Fibroblast of lung (primary cell): ENCODE data around the gene PFKFB2. TPM values are rescaled to one million over a fixed set of nuclear protein-coding genes. Genes with fewer than 3 reads are reported as not detected.

Experiments
- DNase-seq, 2 donors: peaks; one replicate each; pipeline versions ENCODE4 v3.0.0 to v3.0.0-alpha.2; 2010; ENCODE audit warnings: low read depth in 2 of 2
- H2AFZ ChIP-seq: 2 replicates; pipeline ENCODE4 v1.5.1; 2012; ENCODE audit warnings: low read length, control low read depth, inconsistent platforms
- H3K27ac ChIP-seq: 2 replicates; pipeline ENCODE4 v1.5.1; 2011; ENCODE audit warnings: low read length, control low read depth; ENCODE audit not compliant: insufficient read depth
- H3K27me3 ChIP-seq: 2 replicates; pipeline ENCODE4 v1.5.1; 2011; ENCODE audit warnings: mild to moderate bottlenecking, low read length; ENCODE audit not compliant: control insufficient read depth, insufficient read depth
- H3K36me3 ChIP-seq: 2 replicates; pipeline ENCODE4 v1.5.1; 2011; ENCODE audit warnings: low read length; ENCODE audit not compliant: control insufficient read depth, insufficient read depth
- H3K4me1 ChIP-seq: 2 replicates; pipeline ENCODE4 v1.5.1; 2011; ENCODE audit warnings: low read length; ENCODE audit not compliant: control insufficient read depth, insufficient read depth; ENCODE audit errors: extremely low read depth
- H3K4me2 ChIP-seq: 2 replicates; pipeline ENCODE4 v1.5.1; 2011; ENCODE audit warnings: low read length, control low read depth; ENCODE audit not compliant: insufficient read depth; ENCODE audit errors: extremely low read depth
- H3K4me3 ChIP-seq, 4 experiments: fragments of 200-600 bp in 1 of 4; sonication (generic) in 1 of 4; replicated peaks in 1 of 4; 2 replicates each; pipeline ENCODE4 v1.5.1; 2011 to 2016; ENCODE audit warnings: low read length in 4 of 4, low read depth in 3 of 4, mild to moderate bottlenecking in 3 of 4, control low read depth in 2 of 4, inconsistent platforms in 1 of 4, mixed read lengths in 1 of 4; ENCODE audit not compliant: insufficient read depth in 1 of 4; ENCODE audit errors: control extremely low read depth in 1 of 4
- H3K79me2 ChIP-seq: 2 replicates; pipeline ENCODE4 v1.5.1; 2012; ENCODE audit warnings: mild to moderate bottlenecking, low read length, inconsistent platforms; ENCODE audit not compliant: control insufficient read depth, insufficient read depth
- H3K9ac ChIP-seq: 2 replicates; pipeline ENCODE4 v1.5.1; 2011; ENCODE audit warnings: mild to moderate bottlenecking, low read length, control low read depth; ENCODE audit not compliant: insufficient read depth
- H3K9me3 ChIP-seq: 2 replicates; pipeline ENCODE4 v1.5.1; 2012; ENCODE audit warnings: low read depth, low read length; ENCODE audit not compliant: control insufficient read depth, insufficient read depth
- H4K20me1 ChIP-seq: 2 replicates; pipeline ENCODE4 v1.5.1; 2011; ENCODE audit warnings: low read length; ENCODE audit not compliant: control insufficient read depth, insufficient read depth; ENCODE audit errors: extremely low read depth
- EZH2 ChIP-seq: IDR thresholded peaks from 2 replicates; pipeline ENCODE4 v1.5.1; 2012; ENCODE audit warnings: low read length, control low read depth, mild to moderate bottlenecking; ENCODE audit errors: missing control alignments
- polyA plus RNA-seq, 2 donors: library from polyadenylated mRNA; depleted of rRNA in 1 of 2; stranded (reverse) in 1 of 2; unstranded in 1 of 2; fragments of >200 nt; gene quantifications; 2 replicates each; pipeline ENCODE4 v1.2.1, GENCODE V29; 2011 to 2012; ENCODE audit warnings: missing spikeins in 1 of 2
- total RNA-seq: library from RNA; depleted of rRNA; stranded (reverse); fragments of >200 nt; gene quantifications from 2 replicates; pipeline ENCODE4 v1.2.1, GENCODE V29; 2014
- TF ChIP-seq, protein P1 (sequence below), 2 donors: IDR thresholded peaks in 1 of 2; conservative IDR thresholded peaks in 1 of 2; 1 replicate in 1 of 2; 2 replicates in 1 of 2; pipeline ENCODE4 v1.5.1; 2011 to 2012; ENCODE audit warnings: low read length in 2 of 2, control low read depth in 1 of 2, inconsistent platforms in 1 of 2, low read depth in 1 of 2, mild to moderate bottlenecking in 1 of 2

The PFKFB2 gene
- total and polyA plus RNA-seq, 2 donors (not counting 1 experiment from before 2014, with no cell fraction given), result 3.2 to 7.6 TPM

DNA sequence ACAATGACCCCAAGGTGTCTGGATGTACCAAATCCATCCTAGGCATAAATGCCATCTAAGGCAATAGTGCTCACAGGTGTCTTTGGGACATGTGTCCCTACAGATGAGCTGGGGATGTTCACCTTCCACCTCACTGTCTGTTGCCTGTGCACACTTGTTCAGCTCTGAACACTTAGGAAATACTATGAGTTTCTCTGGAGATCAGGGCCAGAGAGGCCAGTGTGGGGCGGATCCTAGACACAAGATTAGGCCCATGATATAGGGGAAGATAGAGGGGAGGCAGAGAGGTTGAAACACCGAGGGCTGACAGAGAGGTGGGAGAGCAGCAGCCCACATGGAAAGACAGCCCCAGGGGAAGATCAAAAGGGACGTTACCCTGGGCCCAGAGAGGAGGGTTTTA, 46.2 kb upstream of the PFKFB2 start:
- Histone ChIP-seq H3K9ac (no peak overlapping the region), H3K27ac (no peak overlapping the region), H3K36me3 (no peaks in the 10 kb centered on the region), H3K4me3 (no peak overlapping the region), H3K9me3 (no peaks in the 10 kb centered on the region), H3K79me2 (no peaks in the 10 kb centered on the region), H4K20me1 (no peaks in the 10 kb centered on the region), H2AFZ (no peak overlapping the region), H3K4me2 (peak overlapping the region; percentile 26), H3K27me3 (no peaks in the 10 kb centered on the region), H3K4me1 (no peaks in the 10 kb centered on the region)
- no peak for TF ChIP-seq EZH2
- TF ChIP-seq, protein P1, sequence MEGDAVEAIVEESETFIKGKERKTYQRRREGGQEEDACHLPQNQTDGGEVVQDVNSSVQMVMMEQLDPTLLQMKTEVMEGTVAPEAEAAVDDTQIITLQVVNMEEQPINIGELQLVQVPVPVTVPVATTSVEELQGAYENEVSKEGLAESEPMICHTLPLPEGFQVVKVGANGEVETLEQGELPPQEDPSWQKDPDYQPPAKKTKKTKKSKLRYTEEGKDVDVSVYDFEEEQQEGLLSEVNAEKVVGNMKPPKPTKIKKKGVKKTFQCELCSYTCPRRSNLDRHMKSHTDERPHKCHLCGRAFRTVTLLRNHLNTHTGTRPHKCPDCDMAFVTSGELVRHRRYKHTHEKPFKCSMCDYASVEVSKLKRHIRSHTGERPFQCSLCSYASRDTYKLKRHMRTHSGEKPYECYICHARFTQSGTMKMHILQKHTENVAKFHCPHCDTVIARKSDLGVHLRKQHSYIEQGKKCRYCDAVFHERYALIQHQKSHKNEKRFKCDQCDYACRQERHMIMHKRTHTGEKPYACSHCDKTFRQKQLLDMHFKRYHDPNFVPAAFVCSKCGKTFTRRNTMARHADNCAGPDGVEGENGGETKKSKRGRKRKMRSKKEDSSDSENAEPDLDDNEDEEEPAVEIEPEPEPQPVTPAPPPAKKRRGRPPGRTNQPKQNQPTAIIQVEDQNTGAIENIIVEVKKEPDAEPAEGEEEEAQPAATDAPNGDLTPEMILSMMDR (conservative IDR thresholded peaks at IDR 0.05 in 1 of 2, IDR thresholded peaks at IDR 0.05 in 1 of 2; ENCODE audit: low read depth in 1 of 2, low read length in 2 of 2), result no peak
- DNase-seq, result no peak

DNA sequence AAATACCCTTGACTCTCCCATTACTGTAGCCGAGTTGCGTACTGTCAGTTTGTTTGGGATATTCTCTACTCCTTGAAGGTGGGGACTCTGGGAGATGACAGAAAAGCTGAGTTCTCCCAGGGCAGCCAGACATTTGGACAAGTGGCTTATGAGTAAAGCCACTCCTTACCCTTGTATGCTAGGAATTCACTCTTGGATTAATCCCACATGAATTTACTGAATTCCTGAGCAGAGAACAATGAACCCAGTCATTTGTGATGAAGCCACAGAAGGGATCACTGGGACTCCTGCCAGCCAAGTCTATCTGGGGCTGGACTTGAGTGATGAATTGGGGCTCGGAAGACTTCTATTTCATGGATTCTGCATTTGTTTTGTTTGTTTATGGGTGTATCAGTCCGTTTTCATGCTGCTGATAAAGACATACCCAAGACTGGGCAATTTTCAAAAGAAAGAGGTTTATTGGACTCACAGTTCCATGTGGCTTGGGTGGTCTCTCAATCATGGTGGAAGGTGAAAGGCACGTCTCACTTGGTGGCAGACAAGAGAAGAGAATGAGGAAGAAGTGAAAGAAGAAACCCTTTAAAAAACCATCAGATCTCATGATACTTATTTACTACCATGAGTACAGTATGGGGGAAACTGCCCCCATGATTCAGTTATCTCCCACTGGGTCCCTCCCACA, 45.6 kb upstream of the PFKFB2 start:
- DNase-seq, result peak; percentile 36 to 99
- no peaks in the 10 kb centered on the region for H3K4me1 ChIP-seq
- H3K4me3 ChIP-seq, result no peak overlapping the region
- H3K36me3 ChIP-seq, result no peaks in the 10 kb centered on the region
- no peaks in the 10 kb centered on the region for H4K20me1 ChIP-seq
- H3K9ac ChIP-seq, result no peak overlapping the region
- TF ChIP-seq EZH2, result no peak
- TF ChIP-seq, protein P1 (conservative IDR thresholded peaks at IDR 0.05 in 1 of 2, IDR thresholded peaks at IDR 0.05 in 1 of 2; ENCODE audit: low read depth in 1 of 2, low read length in 2 of 2), result no peak
- H3K27ac ChIP-seq, result no peak overlapping the region
- no peaks in the 10 kb centered on the region for H3K79me2 ChIP-seq
- H3K9me3 ChIP-seq, result no peaks in the 10 kb centered on the region
- H3K27me3 ChIP-seq, result no peaks in the 10 kb centered on the region
- H3K4me2 ChIP-seq, result peak overlapping the region; percentile 26
- H2AFZ ChIP-seq, result no peak overlapping the region

DNA sequence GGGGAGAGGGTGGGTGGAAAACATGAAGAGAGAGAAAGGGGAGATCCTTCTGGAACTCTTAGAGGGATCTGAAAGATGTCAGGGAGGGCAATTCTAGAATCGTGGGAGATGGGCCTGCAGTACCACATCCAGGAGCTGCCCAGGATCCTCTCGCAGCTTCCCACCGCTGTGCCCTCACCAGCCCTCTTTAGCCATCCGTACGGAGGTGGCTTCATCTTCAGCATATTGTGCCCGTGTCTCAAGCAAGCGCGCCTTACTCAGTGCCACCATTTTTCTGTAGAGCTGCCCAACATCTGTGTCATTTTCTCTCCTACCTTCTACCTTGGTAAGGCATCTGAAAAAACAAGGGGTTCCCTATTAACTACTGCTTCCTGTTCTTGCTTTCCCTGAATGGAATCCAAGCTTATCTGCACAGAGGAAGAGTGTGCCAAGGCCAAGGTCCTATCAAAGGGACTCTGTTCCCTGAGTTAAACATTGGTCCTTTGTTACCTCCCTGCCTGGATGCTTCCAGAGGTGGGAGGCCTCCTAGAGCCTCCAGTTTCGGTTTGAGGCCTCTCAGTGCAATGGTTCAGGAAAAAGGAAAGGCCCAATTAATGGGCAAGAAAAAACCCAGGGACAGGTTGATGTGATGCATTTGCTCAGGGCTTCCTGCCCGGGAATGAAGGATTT, 43.8 kb upstream of the PFKFB2 start:
- H4K20me1 ChIP-seq, result no peaks in the 10 kb centered on the region
- DNase-seq, result no peak
- no peak overlapping the region for H3K9ac ChIP-seq
- H2AFZ ChIP-seq, result no peak overlapping the region
- no peaks in the 10 kb centered on the region for H3K36me3 ChIP-seq
- TF ChIP-seq, protein P1 (conservative IDR thresholded peaks at IDR 0.05 in 1 of 2, IDR thresholded peaks at IDR 0.05 in 1 of 2; ENCODE audit: low read depth in 1 of 2, low read length in 2 of 2), result no peak
- TF ChIP-seq EZH2, result no peak
- no peak overlapping the region for H3K4me3 ChIP-seq
- H3K9me3 ChIP-seq, result no peaks in the 10 kb centered on the region
- no peaks in the 10 kb centered on the region for H3K27me3 ChIP-seq
- no peaks in the 10 kb centered on the region for H3K4me1 ChIP-seq
- no peak overlapping the region for H3K4me2 ChIP-seq
- H3K79me2 ChIP-seq, result no peaks in the 10 kb centered on the region
- no peak overlapping the region for H3K27ac ChIP-seq
